Effector memory CD8-positive, alpha-beta T cell (primary cell): ENCODE data around the gene ATG7.

Experiments
- ATAC-seq: fragments of 150-1000 bp; cut with Tn5 transposase; replicated peaks from 2 replicates; pipeline ENCODE4 v1.10.0; 2021; ENCODE audit warnings: mild to moderate bottlenecking, moderate library complexity
- DNase-seq, 3 experiments: peaks; one replicate each; pipeline ENCODE4 v3.0.0; 2021
- H3K27ac Mint-ChIP-seq, 2 donors: one replicate each; pipeline ENCODE4 v1.8.0; 2022; ENCODE audit warnings: mild to moderate bottlenecking in 2 of 2, mixed read lengths in 2 of 2, moderate library complexity in 2 of 2
- H3K27me3 Mint-ChIP-seq, 2 donors: one replicate each; pipeline ENCODE4 v1.8.0; 2022; ENCODE audit warnings: mixed read lengths in 2 of 2
- H3K36me3 Mint-ChIP-seq: one replicate; pipeline ENCODE4 v1.8.0; 2022; ENCODE audit warnings: mild to moderate bottlenecking, moderate library complexity, mixed read lengths; ENCODE audit not compliant: insufficient read depth
- H3K4me1 Mint-ChIP-seq, 2 donors: one replicate each; pipeline ENCODE4 v1.8.0; 2022; ENCODE audit warnings: low read depth in 2 of 2, mixed read lengths in 2 of 2
- H3K4me3 Mint-ChIP-seq, 2 donors: one replicate each; pipeline ENCODE4 v1.8.0; 2022; ENCODE audit warnings: mild to moderate bottlenecking in 2 of 2, mixed read lengths in 2 of 2, moderate library complexity in 2 of 2
- H3K9me3 Mint-ChIP-seq, 2 donors: one replicate each; pipeline ENCODE4 v1.8.0; 2022; ENCODE audit warnings: mixed read lengths in 2 of 2
- total RNA-seq, 9 experiments: gene quantifications; one replicate each; lab custom pipeline; 2026; lab: John Stamatoyannopoulos, UW

Gene ATG7
- total RNA-seq: 31.4 to 66.1 (median 44.4) reads per million in 9 experiments

GRCh38 chr3:11271986-11272904 lies at the start of gene ATG7:
TSS of gene ATG7 (plus strand) at chr3:11272397. CDS start at chr3:11298696, 26,299 bp downstream.
- Mint-ChIP-seq H3K27me3 (peaks cover 0 to 3% of the 10 kb centered on the region in 2 donors), H3K4me3 (peak within 1 kb of the TSS; percentile 94 to 97), H3K9me3 (no peaks in the 10 kb centered on the region), H3K36me3 (peaks cover 20% of the 10 kb centered on the region), H3K27ac (peak within 1 kb of the TSS; percentile 99), H3K4me1 (peaks cover 25 to 39% of the 10 kb centered on the region in 2 donors)
- peak; percentile 95 for DNase-seq
- ATAC-seq: peak; percentile 93

GRCh38 chr3:11224010-11224409 lies 48.2 kb upstream of the ATG7 start:
- peaks cover 0 to 10% of the 10 kb centered on the region in 2 donors for H3K27me3 Mint-ChIP-seq
- peaks cover 0 to 5% of the 10 kb centered on the region in 2 donors for H3K4me1 Mint-ChIP-seq
- no peaks in the 10 kb centered on the region for H3K36me3 Mint-ChIP-seq

GRCh38 chr3:11224870-11225229 lies 47.3 kb upstream of the ATG7 start:
- Mint-ChIP-seq H3K27me3 (peaks cover 0 to 10% of the 10 kb centered on the region in 2 donors), H3K4me1 (peaks cover 0 to 5% of the 10 kb centered on the region in 2 donors), H3K4me3 (no peak overlapping the region), H3K27ac (no peak overlapping the region), H3K36me3 (no peaks in the 10 kb centered on the region), H3K9me3 (no peaks in the 10 kb centered on the region)
- no peak for ATAC-seq
- no peak for DNase-seq

More at GRCh38 chr3:11224010-11224409, 48.2 kb upstream of the ATG7 start:
- no peak overlapping the region for H3K4me3 Mint-ChIP-seq
- no peaks in the 10 kb centered on the region for H3K9me3 Mint-ChIP-seq
- DNase-seq: no peak
- ATAC-seq: no peak
- no peak overlapping the region for H3K27ac Mint-ChIP-seq

DNA sequence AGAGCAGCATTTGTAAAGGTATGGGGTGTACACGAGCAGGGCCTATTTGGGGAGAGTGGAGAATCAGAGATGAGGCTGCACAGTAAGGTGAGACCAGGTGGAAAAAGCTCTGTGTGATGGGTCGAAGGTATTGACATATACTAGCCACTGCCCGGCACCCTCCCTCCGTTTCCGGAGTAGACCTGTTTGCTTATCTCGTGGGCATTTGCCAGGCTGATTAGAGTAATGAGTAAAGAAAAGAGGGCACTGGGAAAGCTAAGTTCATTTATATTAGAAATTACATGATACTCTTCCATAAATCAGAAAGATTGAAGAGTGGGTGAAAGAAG lies 46.2 kb upstream of the ATG7 start:
- Mint-ChIP-seq H3K4me1 (peaks cover 0 to 5% of the 10 kb centered on the region in 2 donors), H3K27me3 (peaks cover 0 to 10% of the 10 kb centered on the region in 2 donors), H3K27ac (no peak overlapping the region), H3K36me3 (no peaks in the 10 kb centered on the region), H3K9me3 (no peaks in the 10 kb centered on the region), H3K4me3 (no peak overlapping the region)
- DNase-seq (no peak), ATAC-seq (no peak)

- H3K36me3 Mint-ChIP-seq: no peaks in the 10 kb centered on the region
- no peak overlapping the region for H3K4me3 Mint-ChIP-seq
- H3K9me3 Mint-ChIP-seq: no peaks in the 10 kb centered on the region
- no peak overlapping the region for H3K27ac Mint-ChIP-seq
- no peak for DNase-seq
- no peaks in the 10 kb centered on the region for H3K27me3 Mint-ChIP-seq
- H3K4me1 Mint-ChIP-seq: peaks cover 0 to 5% of the 10 kb centered on the region in 2 donors
- no peak for ATAC-seq
These were observed 44.2 kb upstream of the ATG7 start for GRCh38 chr3:11228041-11228440.

GRCh38 chr3:11230125-11230524 lies 42.1 kb upstream of the ATG7 start:
- Mint-ChIP-seq H3K4me3 (no peak overlapping the region), H3K27me3 (peaks cover 7 to 10% of the 10 kb centered on the region in 2 donors), H3K4me1 (peaks cover 0 to 5% of the 10 kb centered on the region in 2 donors), H3K36me3 (no peaks in the 10 kb centered on the region), H3K9me3 (no peaks in the 10 kb centered on the region), H3K27ac (no peak overlapping the region)
- DNase-seq (no peak), ATAC-seq (no peak)

DNA sequence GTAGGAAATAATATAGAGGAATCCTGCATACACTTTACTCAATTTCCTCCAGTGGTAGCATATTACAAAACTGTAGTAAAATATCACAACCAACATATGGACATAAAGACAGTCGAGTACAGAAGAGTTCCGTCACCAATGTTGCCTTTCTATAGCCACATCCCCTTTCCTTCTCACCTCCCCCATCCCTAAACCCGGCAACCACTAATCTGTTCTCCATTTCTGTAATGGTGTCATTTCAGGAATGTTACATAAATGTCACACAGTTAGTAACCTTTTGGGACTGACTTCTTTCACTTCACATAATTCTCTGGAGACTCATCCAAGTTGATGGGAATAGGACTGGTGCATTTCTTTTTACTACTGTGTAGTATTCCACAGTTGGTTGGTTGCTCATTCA lies 41.4 kb upstream of the ATG7 start:
- Mint-ChIP-seq H3K4me3 (no peak overlapping the region), H3K27me3 (peaks cover 7 to 17% of the 10 kb centered on the region in 2 donors), H3K36me3 (no peaks in the 10 kb centered on the region), H3K27ac (no peak overlapping the region), H3K4me1 (peaks cover 0 to 2% of the 10 kb centered on the region in 2 donors), H3K9me3 (no peaks in the 10 kb centered on the region)
- DNase-seq: no peak
- no peak for ATAC-seq

- peaks cover 14 to 22% of the 10 kb centered on the region in 2 donors for H3K27me3 Mint-ChIP-seq
- H3K36me3 Mint-ChIP-seq: no peaks in the 10 kb centered on the region
- DNase-seq: no peak
- no peak overlapping the region for H3K27ac Mint-ChIP-seq
- no peak overlapping the region for H3K4me3 Mint-ChIP-seq
- H3K4me1 Mint-ChIP-seq: no peaks in the 10 kb centered on the region
- H3K9me3 Mint-ChIP-seq: no peaks in the 10 kb centered on the region
- no peak for ATAC-seq
These were observed 36.8 kb upstream of the ATG7 start for GRCh38 chr3:11235385-11235784.

DNA sequence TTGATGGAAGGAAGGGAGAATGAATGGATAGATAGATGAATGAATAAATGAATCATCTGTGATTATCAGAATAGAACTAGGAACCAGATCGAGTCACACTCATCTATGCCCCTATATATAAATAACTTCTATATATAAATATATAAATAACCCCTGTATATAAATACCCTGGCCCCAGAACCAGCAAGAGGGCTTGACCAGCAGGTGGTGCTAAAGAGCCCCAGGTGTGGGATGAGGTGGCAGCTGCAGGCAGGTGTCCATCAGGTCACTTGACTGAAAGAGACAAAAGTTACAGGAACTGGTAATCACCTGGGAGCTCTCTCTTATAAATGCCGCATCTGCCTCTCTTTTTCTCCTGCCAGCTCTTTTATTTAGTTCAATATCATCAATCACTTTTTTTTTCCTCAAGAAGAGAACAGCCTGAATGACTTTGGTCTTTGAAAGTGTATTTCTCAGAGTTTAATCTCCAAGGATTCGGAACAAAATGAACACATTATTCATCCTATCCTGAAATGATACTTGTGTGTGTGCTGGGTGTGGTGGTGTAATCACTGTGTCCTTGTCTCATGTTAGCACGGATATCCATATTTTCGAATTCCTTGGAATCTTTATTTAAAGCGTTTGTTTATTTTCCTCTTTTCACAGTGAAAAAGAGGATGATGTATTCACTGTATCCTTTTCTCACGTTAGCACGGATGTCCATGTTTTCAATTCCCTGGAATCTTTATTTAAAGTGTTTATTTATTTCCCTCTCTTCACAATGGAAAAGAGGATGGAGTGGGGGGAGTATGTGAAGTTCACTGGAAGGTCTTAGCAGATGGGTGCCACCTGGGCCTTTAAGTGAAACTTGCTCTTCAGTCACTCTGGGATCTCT lies 35.4 kb upstream of the ATG7 start:
- Mint-ChIP-seq H3K4me3 (no peak overlapping the region), H3K27me3 (peaks cover 14 to 27% of the 10 kb centered on the region in 2 donors), H3K9me3 (no peaks in the 10 kb centered on the region), H3K4me1 (no peaks in the 10 kb centered on the region), H3K27ac (no peak overlapping the region), H3K36me3 (no peaks in the 10 kb centered on the region)
- DNase-seq (peak; percentile 77 to 80 (median 79)), ATAC-seq (peak; percentile 80)

DNA sequence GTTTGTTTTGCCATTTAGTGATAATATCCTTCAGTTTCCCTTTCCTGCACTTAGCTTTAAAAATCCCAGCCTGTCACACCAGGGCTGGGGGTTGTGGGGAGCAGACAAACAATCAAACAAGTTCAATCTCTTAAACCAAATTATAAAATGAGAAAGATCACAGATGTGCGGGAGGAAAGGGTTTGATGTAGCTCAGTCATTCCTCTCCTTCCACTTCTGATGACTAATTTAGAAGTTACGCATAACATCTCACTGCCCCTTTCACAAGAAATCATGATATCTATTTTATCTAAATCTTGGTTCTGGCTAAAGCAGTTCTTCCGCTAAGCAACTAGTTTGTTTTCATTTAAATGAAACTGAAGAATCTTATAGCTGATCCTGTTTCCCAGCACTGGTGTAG lies 34.1 kb upstream of the ATG7 start:
- peaks cover 14 to 27% of the 10 kb centered on the region in 2 donors for H3K27me3 Mint-ChIP-seq
- no peaks in the 10 kb centered on the region for H3K36me3 Mint-ChIP-seq
- no peak for DNase-seq
- no peak overlapping the region for H3K4me3 Mint-ChIP-seq
- no peak for ATAC-seq
- H3K4me1 Mint-ChIP-seq: no peaks in the 10 kb centered on the region
- no peak overlapping the region for H3K27ac Mint-ChIP-seq
- H3K9me3 Mint-ChIP-seq: no peaks in the 10 kb centered on the region

DNA sequence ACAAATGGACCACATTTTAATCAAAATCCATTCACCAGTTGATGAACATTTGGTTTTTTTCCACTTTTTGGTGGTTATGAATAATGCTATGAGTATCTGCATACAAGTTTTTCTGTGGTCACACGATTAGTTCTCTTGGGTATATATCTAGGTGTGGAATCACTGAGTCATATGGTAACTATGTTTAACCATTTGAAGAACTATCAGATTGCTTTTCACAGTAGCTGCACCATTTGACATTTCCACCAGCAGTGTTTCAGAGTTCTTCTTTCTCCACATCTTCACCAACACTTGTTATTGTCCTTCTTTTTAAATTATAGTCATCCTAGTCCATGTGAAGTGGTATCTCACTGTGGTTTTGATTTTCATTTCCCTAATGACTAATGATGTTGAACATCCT lies 33.3 kb upstream of the ATG7 start:
- Mint-ChIP-seq H3K27me3 (peaks cover 14 to 26% of the 10 kb centered on the region in 2 donors), H3K9me3 (no peaks in the 10 kb centered on the region), H3K4me1 (no peaks in the 10 kb centered on the region), H3K27ac (no peak overlapping the region), H3K4me3 (no peak overlapping the region), H3K36me3 (no peaks in the 10 kb centered on the region)
- no peak for ATAC-seq
- DNase-seq: no peak

GRCh38 chr3:11239796-11240195 lies 32.4 kb upstream of the ATG7 start:
- ATAC-seq: no peak
- no peak for DNase-seq
- no peaks in the 10 kb centered on the region for H3K9me3 Mint-ChIP-seq
- no peak overlapping the region for H3K27ac Mint-ChIP-seq
- no peaks in the 10 kb centered on the region for H3K4me1 Mint-ChIP-seq
- no peak overlapping the region for H3K4me3 Mint-ChIP-seq
- peaks cover 7 to 18% of the 10 kb centered on the region in 2 donors for H3K27me3 Mint-ChIP-seq
- H3K36me3 Mint-ChIP-seq: no peaks in the 10 kb centered on the region

GRCh38 chr3:11240496-11240895 lies 31.7 kb upstream of the ATG7 start:
- Mint-ChIP-seq H3K36me3 (no peaks in the 10 kb centered on the region), H3K27me3 (peaks cover 7 to 14% of the 10 kb centered on the region in 2 donors), H3K9me3 (no peaks in the 10 kb centered on the region), H3K4me3 (no peak overlapping the region), H3K4me1 (no peaks in the 10 kb centered on the region), H3K27ac (no peak overlapping the region)
- DNase-seq: no peak
- no peak for ATAC-seq
